Loucy (cell line): Measurements from ENCODE around the gene BMS1.

ENCODE experiments used
- H2AFZ ChIP-seq: fragments of 200-600 bp; sonication (generic); 2 replicates; pipeline ENCODE4 v1.6.0; 2016; ENCODE audit warnings: antibody characterized with exemption, mild to moderate bottlenecking, low read length, moderate library complexity
- H3F3A ChIP-seq: fragments of 200-600 bp; 2 replicates; pipeline ENCODE4 v1.6.0; 2016; ENCODE audit warnings: antibody characterized with exemption, low read depth, mild to moderate bottlenecking
- H3K27me3 ChIP-seq: fragments of 200-600 bp; sonication (generic); 2 replicates; pipeline ENCODE4 v1.6.1; 2014; ENCODE audit warnings: low read length, mild to moderate bottlenecking; ENCODE audit not compliant: insufficient read depth, poor library complexity, severe bottlenecking
- H3K36me3 ChIP-seq: fragments of 200-600 bp; sonication (generic); 2 replicates; pipeline ENCODE4 v1.6.1; 2016; ENCODE audit warnings: low read length; ENCODE audit not compliant: insufficient read depth
- H3K4me1 ChIP-seq: fragments of 200-600 bp; sonication (generic); 2 replicates; pipeline ENCODE4 v1.5.1; 2014; ENCODE audit warnings: low read length, mild to moderate bottlenecking; ENCODE audit not compliant: insufficient read depth, poor library complexity, severe bottlenecking
- H3K4me2 ChIP-seq: fragments of 200-600 bp; sonication (generic); 2 replicates; pipeline ENCODE4 v1.6.0; 2014; ENCODE audit warnings: antibody characterized with exemption, low read length, low read depth, mild to moderate bottlenecking; ENCODE audit not compliant: poor library complexity, severe bottlenecking
- H3K4me3 ChIP-seq: fragments of 200-600 bp; sonication (generic); 2 replicates; pipeline ENCODE4 v1.5.1; 2014; ENCODE audit warnings: low read length, mild to moderate bottlenecking, mixed read lengths; ENCODE audit not compliant: poor library complexity, severe bottlenecking
- H3K79me2 ChIP-seq: fragments of 200-600 bp; sonication (generic); 2 replicates; pipeline ENCODE4 v1.6.1; 2014; ENCODE audit warnings: low read length; ENCODE audit not compliant: insufficient read depth
- H3K9ac ChIP-seq: fragments of 200-600 bp; sonication (generic); 2 replicates; pipeline ENCODE4 v1.6.0; 2014; ENCODE audit warnings: mild to moderate bottlenecking, low read depth, low read length, moderate library complexity; ENCODE audit not compliant: poor library complexity, severe bottlenecking
- H3K9me2 ChIP-seq: fragments of 200-600 bp; sonication (generic); replicated peaks from 2 replicates; pipeline ENCODE4 v1.6.1; 2016; ENCODE audit warnings: low read depth, low read length, mixed read lengths
- H3K9me3 ChIP-seq: fragments of 200-600 bp; sonication (generic); 2 replicates; pipeline ENCODE4 v1.6.1; 2014; ENCODE audit warnings: mild to moderate bottlenecking, antibody characterized with exemption, low read length, low read depth; ENCODE audit not compliant: insufficient read depth
- H4K20me1 ChIP-seq: fragments of 200-600 bp; sonication (generic); 2 replicates; pipeline ENCODE4 v1.6.0; 2014; ENCODE audit warnings: antibody characterized with exemption, low read length, mild to moderate bottlenecking; ENCODE audit not compliant: insufficient read depth, poor library complexity, severe bottlenecking
- EZH2phosphoT487 ChIP-seq: fragments of 200-600 bp; IDR thresholded peaks from 2 replicates; pipeline ENCODE4 v1.6.1; 2018; ENCODE audit warnings: antibody characterized with exemption, mild to moderate bottlenecking, moderate library complexity, borderline replicate concordance
- TF ChIP-seq, protein P1 (sequence below): fragments of 200-600 bp; sonication (generic); conservative IDR thresholded peaks from 2 replicates; pipeline ENCODE4 v1.5.1; 2014; ENCODE audit warnings: mild to moderate bottlenecking, antibody characterized with exemption, low read length

Gene BMS1

DNA sequence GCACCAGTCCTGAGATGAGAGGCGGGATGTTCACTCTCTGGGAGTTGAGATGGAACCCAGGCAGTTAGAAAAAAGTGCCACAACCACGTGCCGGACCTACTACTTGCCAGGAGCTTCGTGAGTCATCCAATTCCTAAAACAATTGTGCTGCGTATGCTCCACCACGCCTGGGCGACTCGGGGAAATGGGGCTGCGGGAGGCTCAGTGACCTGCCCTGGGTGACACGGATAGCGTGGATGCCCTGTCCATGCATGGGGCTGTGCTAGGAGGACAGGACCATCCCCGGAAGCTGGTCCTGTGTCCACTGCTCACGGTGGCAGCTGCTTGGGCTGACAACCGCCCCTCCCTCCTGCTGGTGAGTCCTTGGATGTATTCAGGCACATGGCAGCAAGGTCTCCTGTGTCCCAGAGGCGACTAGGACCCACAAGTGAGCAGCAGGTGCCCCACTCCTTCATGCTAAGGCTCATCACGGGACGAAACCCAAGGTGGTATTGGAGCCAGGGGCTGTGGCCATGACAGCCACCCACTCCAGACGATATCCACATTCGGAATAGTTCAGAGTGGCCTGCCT is 90.4 kb downstream of the BMS1 start:
- Histone ChIP-seq H3K79me2 (no peaks in the 10 kb centered on the region), H3K36me3 (no peaks in the 10 kb centered on the region), H4K20me1 (no peaks in the 10 kb centered on the region), H3K4me3 (no peak overlapping the region), H3K4me1 (no peaks in the 10 kb centered on the region), H3K9me2 (no peaks in the 10 kb centered on the region), H2AFZ (no peak overlapping the region), H3K27me3 (no peaks in the 10 kb centered on the region), H3K4me2 (no peak overlapping the region), H3F3A (no peaks in the 10 kb centered on the region), H3K9me3 (peaks cover 5% of the 10 kb centered on the region; the same call in 1 of the 2 replicates), H3K9ac (no peak overlapping the region)
- TF ChIP-seq, protein P1, sequence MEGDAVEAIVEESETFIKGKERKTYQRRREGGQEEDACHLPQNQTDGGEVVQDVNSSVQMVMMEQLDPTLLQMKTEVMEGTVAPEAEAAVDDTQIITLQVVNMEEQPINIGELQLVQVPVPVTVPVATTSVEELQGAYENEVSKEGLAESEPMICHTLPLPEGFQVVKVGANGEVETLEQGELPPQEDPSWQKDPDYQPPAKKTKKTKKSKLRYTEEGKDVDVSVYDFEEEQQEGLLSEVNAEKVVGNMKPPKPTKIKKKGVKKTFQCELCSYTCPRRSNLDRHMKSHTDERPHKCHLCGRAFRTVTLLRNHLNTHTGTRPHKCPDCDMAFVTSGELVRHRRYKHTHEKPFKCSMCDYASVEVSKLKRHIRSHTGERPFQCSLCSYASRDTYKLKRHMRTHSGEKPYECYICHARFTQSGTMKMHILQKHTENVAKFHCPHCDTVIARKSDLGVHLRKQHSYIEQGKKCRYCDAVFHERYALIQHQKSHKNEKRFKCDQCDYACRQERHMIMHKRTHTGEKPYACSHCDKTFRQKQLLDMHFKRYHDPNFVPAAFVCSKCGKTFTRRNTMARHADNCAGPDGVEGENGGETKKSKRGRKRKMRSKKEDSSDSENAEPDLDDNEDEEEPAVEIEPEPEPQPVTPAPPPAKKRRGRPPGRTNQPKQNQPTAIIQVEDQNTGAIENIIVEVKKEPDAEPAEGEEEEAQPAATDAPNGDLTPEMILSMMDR = no peak
- TF ChIP-seq EZH2phosphoT487 = no peak

DNA sequence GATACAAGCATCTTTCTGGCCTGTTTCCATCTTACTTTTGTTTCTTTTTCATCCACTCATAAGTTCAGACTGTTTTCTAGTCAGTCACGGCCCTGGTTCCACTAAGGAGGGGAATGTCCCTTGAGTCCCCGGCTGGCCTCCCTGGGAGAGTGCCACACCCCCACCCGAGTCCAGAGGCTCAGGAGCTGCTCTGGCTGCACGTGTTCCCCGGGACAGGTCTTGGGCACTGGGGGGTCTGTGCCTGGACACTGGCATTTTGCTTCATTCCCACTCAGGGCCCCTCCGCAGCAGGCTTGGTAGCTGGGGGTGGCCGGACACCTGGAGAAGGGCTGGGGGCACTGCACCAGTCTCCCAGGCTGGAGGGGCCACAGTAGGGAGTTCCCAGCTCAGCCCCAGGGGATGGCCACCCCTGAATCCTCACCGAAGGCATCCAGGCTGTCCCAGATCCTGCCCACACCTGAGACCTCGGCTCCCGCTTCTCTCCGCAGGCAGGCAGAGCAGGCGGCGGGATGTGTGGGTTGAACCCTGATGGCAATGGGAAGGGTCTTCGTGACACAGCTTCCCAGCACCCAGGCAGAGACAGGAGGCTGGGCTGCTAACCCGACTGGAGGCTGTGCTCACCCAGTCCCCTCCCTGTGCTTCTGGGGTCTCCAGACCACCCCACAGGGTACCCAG is 92.3 kb downstream of the BMS1 start:
- H3K9me3 ChIP-seq = peaks cover 9% of the 10 kb centered on the region; the same call in 1 of the 2 replicates
- no peak overlapping the region for H2AFZ ChIP-seq
- H3K79me2 ChIP-seq = no peaks in the 10 kb centered on the region
- H3K9me2 ChIP-seq = no peaks in the 10 kb centered on the region
- H3K36me3 ChIP-seq = no peaks in the 10 kb centered on the region
- TF ChIP-seq EZH2phosphoT487 = no peak
- TF ChIP-seq, protein P1 = no peak
- no peaks in the 10 kb centered on the region for H3F3A ChIP-seq
- no peaks in the 10 kb centered on the region for H4K20me1 ChIP-seq
- H3K4me1 ChIP-seq = no peaks in the 10 kb centered on the region
- no peak overlapping the region for H3K4me3 ChIP-seq
- H3K4me2 ChIP-seq = no peak overlapping the region
- no peak overlapping the region for H3K9ac ChIP-seq
- H3K27me3 ChIP-seq = no peaks in the 10 kb centered on the region

DNA sequence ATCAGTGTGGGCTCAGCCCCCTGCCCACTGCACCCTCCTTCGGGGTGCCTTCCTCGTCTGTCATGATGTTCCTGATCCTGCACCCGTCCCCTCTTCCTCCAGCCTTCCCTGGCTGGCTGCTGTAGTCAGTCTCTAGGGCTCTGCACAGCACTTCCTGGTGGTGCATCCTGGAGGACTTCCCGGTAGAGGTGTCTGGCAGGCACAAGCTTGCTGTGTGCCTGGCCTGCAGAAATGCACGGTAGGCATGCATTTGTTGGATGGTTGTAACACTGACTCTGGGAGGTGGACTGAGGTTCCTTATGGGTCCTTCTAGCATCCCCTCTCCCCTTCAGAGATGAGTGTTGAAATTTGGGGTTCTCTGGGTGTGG is 92.8 kb downstream of the BMS1 start:
- Histone ChIP-seq H3K9me3 (peaks cover 9% of the 10 kb centered on the region; the same call in 1 of the 2 replicates), H3K4me1 (no peaks in the 10 kb centered on the region), H3K27me3 (no peaks in the 10 kb centered on the region), H3K9me2 (no peaks in the 10 kb centered on the region), H3K79me2 (no peaks in the 10 kb centered on the region), H3K4me2 (no peak overlapping the region), H3F3A (no peaks in the 10 kb centered on the region), H3K4me3 (no peak overlapping the region), H3K36me3 (no peaks in the 10 kb centered on the region), H4K20me1 (no peaks in the 10 kb centered on the region), H3K9ac (no peak overlapping the region), H2AFZ (no peak overlapping the region)
- TF ChIP-seq, protein P1 = no peak
- TF ChIP-seq EZH2phosphoT487 = no peak
